Measurements from ENCODE around the gene CFAP97D2.
"Not testable (repeated sequence)": the region's sequence is repeated elsewhere in the genome, so short reads cannot be mapped to it uniquely, and the experiment has no call there.

CFAP97D2 gene

DNA sequence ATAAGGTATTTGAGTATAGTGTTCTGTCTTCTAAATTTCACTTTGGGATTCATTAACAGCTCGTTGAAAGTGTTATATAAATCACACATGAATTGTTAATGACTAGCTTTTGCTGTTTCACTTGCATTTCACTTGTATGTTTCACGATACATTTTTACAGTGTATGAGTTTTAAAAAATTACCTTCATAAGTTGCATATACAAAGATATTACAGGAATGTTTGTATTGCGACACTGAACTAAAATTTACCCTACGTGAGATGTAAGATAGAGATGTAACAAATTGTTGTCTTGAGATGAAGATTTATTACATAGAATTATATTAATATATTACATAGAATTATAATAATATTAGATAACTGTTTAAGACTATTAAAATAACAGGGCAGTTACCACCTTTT lies 57.2 kb downstream of the CFAP97D2 start:
- DNase-seq = no peak

DNA sequence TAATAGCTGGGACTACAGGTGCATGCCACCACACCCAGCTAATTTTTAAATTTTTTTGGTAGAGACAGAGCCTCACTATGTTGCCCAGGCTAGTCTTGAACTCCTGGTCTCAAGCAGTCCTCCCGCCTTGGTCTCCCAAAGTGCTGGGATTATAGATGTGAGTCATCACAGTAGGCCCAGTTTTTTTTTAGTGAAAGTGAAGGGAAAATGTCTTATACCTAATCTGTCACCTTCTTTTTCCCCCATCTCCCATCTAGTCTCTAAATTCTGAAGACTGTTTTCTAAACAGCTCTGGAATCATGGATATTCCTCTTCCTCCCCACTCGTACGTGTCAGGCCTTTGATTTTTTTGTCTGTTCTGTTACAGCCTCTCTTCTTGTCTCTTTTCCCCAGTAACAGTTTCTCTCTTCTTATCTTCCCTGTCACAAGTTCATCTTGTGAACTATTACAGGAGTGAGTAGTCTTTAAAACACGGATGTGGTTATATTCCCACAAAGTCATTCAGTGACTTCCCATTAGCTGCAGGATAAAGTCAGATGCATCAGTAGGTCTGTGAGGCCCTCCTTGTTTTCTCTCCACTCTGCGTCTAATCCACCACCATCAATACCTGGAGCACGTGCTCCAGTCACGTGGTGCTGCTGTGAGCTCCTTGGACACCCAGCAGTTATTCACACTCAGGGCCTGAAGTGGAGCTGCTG lies 58.5 kb downstream of the CFAP97D2 start:
- DNase-seq = no peak

DNA sequence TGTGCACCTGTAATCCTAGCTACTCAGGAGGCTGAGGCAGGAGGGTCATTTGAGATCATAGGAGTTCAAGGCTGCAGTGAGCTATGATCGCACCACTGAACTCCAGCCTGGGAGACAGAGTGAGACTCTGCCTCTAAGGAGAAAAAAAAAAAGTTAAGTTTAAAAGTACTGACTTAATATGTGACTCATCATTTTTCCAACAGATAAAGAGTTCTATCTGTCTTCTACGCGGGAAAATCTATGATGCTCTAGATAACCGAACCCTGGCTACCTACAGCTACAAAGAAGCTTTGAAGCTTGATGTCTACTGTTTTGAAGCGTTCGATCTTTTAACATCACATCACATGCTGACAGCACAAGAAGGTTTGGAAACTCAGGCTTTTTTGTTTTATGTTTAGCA lies 62.9 kb downstream of the CFAP97D2 start:
- DNase-seq = no peak

DNA sequence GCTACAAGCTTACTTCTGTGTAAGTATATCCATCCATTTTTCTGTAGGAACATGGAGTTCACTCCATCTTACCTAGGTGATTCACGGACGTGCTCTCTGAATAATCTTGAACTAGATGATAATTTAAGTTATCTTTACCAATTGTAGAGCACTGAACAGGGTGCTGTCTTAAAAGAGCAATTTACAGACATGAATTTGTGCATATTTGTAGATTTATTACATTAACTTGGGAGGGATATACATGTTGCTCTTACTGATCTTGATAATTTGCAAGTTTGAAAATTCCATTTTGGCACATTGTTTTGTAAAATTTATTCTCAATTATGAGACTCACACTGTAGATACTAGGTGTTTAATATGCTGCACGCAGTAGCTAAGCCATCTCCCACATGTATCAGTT lies 64.9 kb downstream of the CFAP97D2 start:
- no peak for DNase-seq

DNA sequence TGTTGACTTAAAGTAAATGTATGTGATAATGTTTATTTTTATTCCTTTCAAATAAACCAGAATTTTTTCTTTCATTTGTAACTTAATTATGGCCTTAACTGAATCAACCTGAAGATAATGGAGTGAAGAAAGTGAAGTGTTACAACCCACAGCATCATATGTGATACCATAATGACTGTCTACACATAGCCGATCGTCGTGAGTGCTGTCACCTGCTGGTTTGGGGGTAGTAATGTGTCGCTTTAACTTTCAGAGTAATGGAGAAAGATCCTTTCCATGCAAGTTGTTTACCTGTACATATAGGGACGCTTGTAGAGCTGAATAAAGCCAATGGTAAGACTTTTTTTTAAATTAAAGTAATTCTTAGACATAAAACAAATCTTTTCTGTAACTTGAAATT lies 65.6 kb downstream of the CFAP97D2 start:
- DNase-seq = no peak

DNA sequence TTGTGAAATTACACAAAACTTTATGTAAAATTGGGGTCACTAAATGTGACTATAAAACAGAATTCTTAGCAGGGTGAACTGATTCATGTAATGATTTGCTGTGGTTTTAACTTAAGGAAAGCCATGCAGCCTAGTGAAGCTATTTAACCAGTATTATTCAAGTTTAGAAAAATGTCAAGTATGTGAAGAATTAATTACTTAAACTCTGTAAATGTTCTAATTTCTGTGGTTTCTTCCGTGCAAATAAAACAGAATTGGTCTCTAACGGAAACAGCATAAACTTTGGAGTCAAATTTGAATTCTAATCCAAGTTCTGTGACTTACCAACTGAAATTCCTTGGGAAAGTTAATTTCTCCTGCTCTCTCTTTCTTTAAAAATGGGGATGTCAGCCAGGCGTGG lies 69.0 kb downstream of the CFAP97D2 start:
- no peak for DNase-seq

DNA sequence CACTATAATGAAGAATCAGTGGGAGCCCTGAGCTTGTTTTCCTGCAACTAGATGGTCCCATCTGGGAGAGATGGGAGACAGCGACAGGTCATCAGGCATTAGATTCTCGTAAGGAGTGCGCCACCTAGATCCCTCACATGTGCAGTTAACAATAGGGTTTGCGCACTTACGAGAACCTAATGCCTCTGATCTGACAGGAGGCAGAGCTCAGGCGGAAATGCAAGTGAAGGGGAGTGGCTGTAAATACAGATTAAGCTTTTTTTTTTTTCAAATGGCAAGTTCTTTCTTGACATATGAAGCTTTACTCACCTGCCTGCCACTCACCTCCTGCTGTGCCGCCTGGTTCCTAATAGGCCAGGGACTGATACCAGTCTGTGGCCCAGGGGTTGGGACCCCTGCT lies 70.0 kb downstream of the CFAP97D2 start:
- no peak for DNase-seq

DNA sequence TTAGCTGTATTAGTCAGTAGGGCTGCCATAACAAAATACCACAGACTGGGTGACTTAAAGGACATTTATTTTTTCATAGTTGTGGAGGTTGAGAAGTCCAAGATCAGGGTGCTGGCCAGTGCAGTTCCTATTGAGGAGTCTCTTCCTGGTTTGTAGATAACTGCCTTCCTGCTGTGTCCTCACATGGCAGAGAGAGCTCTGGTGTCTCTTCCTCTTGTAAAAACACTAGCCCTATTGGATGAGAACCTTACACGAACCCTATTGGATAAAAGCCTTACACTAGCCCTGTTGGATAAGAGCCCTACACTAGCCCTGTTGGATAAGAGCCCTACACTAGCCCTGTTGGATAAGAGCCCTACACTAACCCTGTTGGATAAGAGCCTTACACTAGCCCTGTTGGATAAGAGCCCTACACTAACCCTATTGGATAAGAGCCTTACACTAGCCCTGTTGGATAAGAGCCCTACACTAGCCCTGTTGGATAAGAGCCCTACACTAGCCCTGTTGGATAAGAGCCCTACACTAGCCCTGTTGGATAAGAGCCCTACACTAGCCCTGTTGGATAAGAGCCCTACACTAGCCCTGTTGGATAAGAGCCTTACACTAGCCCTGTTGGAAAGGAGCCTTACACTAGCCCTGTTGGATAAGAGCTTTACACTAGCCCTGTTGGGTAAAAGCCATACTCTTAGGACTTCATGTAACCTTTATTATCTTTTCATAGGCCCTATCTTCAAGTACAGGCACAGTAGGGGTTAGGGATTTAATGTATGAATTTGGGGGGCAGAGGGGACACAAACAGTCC lies 72.8 kb downstream of the CFAP97D2 start:
- DNase-seq = not testable (repeated sequence)

DNA sequence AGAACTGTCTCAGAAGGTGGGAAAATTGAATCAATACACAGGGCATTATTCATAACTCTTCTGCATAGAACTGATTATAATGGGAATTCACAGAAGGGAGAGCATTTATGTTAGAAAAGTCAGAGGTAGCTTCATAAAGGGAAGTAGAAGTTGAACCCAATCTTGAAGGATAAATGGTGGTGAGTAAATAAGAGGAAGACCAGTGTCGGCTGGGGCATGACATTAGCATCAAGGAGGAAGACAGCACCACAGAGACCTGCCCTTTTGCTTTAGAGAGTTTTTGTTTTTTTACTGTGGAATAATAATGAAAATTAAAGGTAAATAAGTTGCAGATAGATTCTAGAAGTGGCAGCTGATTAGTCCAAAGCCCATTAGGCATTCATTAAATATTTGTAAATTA lies 77.5 kb downstream of the CFAP97D2 start:
- peak in 2 of 3 donors; percentile 22 to 28 for DNase-seq

DNA sequence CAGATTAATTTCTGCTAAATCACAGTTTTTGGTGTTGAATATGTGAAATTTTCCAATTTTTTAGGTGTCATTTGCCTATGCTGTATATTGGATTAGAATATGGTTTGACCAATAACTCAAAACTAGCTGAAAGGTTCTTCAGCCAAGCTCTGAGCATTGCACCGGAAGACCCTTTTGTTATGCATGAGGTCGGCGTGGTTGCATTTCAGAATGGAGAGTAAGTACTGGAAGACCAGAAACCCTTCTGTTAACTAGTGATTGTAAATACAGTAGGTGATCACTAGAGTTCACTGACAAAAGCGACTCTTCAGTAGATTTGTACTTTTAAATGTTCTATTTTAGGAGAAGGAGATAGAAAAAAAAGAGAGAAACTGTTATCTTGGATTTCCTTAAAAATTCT lies 78.0 kb downstream of the CFAP97D2 start:
- no peak for DNase-seq

DNA sequence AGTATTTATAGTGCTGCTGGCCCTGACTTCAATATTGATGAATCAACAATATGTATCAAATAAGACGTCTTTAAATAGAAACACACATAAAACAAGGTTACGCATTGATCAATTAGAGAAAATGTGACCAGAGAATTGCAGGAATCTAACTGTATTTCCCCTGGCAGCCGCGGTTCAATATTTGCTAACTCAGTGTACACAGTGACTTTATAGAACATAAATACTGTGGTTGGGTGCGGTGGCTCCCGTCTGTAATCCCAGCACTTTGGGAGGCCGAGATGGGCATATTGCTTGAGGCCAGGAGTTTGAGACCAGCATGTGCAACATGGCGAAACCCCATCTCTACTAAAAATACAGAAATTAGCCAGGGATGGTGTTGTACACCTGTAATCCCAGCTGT lies 79.5 kb downstream of the CFAP97D2 start:
- DNase-seq = no peak

DNA sequence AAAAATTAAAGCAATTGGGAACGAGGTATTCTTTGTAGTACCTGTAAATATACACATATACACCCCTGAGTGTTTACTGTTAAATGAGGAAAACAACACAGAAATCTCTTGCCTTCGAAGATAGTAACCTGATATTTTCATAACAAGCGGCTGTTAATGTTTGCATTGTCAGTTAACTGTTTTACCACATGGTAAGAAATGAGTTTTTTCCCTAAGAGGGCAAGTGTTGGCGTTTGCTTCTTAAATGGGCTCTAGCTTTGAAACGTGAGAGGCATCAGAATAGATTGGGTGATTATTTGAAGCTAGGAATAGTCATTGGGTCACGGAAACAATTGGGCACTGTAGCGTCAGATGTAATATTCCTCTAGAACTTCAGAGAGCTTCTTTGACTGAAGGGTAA lies 80.3 kb downstream of the CFAP97D2 start:
- no peak for DNase-seq

DNA sequence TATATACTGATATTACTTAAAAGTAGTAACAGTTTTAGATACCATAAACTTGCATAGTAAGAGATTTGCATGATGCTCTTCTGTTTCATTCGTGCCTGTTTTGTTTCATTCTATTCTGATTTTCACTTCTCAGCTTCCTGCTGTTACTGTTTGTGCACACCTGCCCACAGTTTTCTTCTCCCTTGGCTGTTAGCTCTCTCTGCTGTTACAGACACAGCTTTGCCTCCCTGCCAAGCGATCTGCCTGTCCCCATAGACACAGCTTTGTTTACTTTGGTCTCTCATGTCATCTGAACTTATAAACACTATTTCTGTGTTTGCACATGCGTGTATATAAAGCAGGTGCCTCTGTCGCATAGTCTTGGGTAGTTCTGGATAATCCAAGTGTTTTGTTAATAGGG lies 80.9 kb downstream of the CFAP97D2 start:
- no peak for DNase-seq

DNA sequence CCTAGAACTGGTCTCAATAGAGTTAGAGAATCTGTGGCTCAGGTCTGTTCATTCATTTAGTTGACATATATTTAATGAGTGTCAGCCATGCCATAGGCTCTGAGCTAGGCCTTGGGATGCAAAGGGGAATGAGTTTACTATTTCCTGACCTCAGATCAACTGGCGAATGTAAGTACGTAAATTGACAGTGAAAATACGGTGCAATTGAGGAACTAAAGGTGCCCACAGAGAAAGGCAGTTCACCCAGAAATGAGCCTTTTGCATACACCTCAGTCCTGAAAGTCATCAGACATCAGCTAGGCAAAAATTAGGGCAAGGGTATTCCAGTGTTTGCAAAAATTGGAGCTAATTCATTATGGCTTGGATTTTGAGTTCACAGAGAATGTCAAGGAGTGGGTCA lies 81.8 kb downstream of the CFAP97D2 start:
- DNase-seq = no peak

DNA sequence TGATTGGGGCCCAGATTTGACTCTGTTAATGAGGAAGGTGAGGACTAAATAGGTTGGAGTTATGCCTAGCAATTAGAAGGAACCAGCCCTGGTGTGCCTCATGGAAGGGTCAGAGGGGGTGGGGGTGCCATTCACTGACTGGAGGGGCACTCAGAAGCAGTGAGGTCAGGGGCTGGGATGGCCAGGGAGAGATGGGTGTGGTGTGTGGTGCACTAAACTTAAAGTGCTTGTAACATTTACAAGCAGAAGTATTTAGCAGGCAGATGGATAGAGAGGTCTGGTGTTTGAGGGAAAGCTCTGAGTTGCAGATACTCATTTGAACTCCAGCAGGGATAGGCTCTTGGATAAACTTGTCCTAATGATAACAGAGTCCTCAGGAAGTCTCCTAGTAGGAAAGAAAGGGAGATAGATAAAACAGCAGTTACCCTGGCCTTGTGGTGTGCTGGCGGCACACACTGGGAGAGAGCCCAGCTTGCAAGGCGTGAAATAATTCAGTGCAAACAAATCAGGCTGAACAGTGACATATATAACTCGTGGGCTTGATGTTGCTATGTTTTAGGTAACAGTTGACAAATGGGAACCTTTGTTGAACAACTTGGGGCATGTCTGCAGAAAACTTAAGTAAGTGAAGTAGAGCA lies 82.4 kb downstream of the CFAP97D2 start:
- DNase-seq = no peak

DNA sequence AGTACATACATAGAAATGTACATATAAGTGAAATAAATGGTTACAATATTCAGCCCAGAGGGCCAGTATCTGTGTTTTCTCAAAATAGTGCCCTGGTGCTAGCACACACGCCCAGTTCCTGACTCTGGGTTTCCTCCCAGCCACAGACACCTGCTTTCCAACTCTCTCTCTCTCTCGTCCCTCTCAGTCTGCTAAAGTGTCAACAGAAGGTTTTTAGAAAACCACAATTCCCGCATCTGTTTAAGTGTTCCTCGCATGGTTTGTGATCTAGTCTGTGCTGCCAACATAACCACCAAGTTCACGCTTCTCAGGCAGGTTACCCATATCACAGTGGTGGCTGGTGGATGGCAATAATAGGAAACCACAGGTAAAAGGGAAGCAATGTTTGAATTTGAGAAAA lies 84.5 kb downstream of the CFAP97D2 start:
- no peak for DNase-seq

DNA sequence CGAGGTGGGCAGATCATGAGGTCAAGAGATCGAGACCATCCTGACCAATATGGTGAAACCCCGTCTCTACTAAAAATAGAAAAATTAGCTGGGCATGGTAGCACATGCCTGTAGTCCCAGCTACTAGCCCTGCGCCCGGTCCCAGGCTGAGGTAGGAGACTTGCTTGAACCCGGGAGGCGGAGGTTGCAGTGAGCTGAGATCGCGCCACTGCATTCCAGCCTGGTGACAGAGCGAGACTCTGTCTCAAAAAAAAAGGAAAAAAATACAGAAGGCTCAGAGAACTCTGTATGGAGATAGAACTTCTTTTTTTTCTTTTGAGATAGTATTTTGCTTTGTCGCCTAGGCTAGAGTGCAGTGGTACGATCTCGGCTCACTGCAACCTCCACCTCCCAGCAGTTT lies 85.3 kb downstream of the CFAP97D2 start:
- DNase-seq = not testable (repeated sequence)

DNA sequence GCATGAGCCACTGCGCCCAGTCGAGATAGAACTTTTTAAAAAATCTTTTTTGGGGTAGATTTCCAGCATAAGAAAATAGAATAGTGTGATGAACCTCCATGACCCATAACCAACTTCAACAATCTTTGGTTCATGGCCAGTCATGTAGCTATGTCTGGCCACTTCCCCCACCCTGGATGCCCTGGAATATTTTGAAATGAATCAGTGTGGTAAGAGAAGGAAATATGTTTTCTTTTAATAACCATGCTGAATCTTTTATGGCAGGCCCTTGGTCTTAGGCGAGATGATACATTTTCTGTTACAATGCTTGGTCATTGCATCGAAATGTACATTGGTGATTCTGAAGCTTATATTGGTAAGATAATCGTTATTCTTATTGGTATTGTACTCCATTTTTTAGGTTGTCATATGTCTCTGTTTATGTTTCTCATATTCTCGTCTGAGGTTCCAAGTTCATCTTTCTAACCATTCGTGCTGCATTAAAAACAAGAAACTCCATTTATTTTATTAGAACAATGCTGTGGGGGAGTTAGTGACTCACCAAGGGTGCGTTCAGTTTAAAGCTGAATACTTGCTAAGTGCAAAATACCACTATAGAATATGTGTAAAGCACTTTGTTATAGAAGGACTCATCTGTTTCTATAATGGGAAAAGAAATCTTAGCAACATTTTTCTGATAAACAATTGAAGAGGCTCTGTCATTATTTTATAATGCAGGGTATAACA lies 86.0 kb downstream of the CFAP97D2 start:
- DNase-seq = no peak

DNA sequence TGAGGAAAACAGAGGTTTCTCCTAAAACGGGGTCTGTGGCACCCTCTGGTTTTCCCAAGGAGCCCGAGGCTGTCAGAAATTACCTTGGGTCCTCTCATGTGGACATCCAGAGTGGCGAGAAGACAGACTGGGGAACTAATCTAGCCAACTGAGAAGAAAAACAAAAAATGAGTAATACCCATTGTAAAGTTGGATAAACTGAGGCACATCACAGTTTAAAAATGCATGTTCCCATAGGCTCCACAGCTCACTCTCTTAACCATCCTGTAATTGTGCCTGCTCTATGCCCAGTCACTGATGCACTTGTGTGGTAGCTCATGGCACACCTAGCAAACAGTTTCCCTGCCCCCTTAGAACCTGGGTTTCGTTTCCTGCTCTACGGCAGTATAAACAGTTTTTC lies 87.2 kb downstream of the CFAP97D2 start:
- DNase-seq = no peak

DNA sequence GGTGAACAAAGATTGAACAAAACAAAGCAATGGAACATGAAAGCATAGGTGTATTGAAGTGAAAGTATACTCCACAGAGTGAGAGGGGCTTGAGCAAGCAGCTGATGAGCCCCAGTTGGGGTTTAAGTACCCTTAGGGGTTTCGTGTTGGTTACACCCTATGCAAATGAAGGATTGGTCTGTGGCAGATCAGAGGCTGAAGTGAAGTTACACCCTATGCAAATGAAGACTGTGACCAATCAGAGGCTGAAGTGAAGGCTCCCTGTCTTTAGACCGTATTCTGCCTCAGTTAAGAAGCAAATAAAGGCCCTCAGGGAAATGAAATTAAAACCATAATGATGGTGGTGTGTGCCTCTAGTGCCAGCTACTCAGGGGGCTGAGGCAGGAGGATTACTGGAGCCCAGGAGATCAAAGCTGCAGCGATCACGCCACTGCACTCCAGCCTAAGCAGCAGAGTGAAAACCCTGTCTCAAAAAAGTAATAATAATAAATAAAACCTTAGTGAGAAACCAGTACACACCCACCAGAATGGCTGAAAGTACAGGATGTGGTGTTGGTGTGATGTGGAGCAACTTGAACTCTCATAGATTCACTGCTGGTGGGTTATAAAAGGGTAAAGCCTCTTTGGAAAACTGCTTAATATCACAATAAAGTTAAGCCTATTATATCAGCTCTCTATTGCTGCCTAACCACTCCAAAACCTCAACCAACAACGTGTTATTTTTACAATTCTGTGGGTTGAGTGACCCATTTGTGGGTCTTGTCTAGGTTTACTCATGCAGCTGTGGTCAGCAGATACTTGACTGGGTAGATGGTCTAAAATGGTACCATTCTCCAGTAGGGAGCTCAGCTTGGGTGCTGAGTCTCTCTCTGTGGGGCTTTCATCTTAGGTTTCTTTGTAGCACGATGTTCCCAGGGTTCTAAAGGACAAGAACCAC lies 89.6 kb downstream of the CFAP97D2 start:
- DNase-seq = no peak

DNA sequence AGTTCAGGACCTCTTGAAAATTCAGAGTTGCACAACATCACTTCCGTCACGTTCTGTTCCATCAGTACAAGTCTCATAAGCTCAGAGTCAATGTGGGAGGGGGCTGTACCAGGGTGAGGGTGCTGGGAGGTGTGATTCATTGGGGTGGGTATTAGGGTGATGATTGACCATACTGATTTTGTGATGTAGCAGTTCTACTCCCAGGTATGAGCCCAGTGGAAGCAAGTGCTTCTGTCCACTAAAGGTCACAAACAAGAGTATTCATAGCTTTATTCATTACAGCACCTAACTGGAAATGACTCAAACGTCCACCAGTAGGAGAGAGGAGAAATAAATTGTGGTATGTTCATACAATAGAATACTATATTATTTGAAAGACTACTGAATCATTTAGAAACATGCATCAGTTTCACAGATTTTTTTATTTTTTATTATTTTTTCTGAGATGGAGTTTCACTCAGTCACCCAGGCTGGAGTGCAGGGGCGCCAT lies 90.3 kb downstream of the CFAP97D2 start:
- no peak for DNase-seq
